ENCODE results near the gene ADAMTS9.

GRCh38 chr3:64645243-64645642 is 42.6 kb downstream of the ADAMTS9 start:
- TF ChIP-seq, protein P1, sequence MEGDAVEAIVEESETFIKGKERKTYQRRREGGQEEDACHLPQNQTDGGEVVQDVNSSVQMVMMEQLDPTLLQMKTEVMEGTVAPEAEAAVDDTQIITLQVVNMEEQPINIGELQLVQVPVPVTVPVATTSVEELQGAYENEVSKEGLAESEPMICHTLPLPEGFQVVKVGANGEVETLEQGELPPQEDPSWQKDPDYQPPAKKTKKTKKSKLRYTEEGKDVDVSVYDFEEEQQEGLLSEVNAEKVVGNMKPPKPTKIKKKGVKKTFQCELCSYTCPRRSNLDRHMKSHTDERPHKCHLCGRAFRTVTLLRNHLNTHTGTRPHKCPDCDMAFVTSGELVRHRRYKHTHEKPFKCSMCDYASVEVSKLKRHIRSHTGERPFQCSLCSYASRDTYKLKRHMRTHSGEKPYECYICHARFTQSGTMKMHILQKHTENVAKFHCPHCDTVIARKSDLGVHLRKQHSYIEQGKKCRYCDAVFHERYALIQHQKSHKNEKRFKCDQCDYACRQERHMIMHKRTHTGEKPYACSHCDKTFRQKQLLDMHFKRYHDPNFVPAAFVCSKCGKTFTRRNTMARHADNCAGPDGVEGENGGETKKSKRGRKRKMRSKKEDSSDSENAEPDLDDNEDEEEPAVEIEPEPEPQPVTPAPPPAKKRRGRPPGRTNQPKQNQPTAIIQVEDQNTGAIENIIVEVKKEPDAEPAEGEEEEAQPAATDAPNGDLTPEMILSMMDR (IDR thresholded peaks at IDR 0.05), result no peak
- TF ChIP-seq POLR2AphosphoS5 (IDR thresholded peaks at IDR 0.05) (no peak), POLR2A (IDR thresholded peaks at IDR 0.05) (no peak)

All from sigmoid colon (tissue), 4 donors.